Calu3 (cell line): ENCODE results near the gene ZNF611. TPM values are rescaled to one million over a fixed set of nuclear protein-coding genes. Genes with fewer than 3 reads are reported as not detected.

ENCODE experiments used
- BruUV-seq: library from RNA; stranded (reverse); fragments of 400-500 nt; replicated peaks from 2 replicates; lab custom pipeline; 2021; lab: Mats Ljungman, UMichigan
- CTCF ChIA-PET: fragments of 300-600 bp; sonication (Branson Sonifier 250); formaldehyde crosslinking; loops from one replicate; lab custom pipeline; 2022; ENCODE audit warnings: antibody characterized with exemption; lab: Charles Lee
- DNase-seq: peaks from one replicate; pipeline ENCODE4 v3.0.0; 2022
- H3K27ac Mint-ChIP-seq: one replicate; pipeline ENCODE4 v1.8.0; 2022; ENCODE audit warnings: mixed read lengths; ENCODE audit not compliant: unreplicated experiment
- H3K27me3 Mint-ChIP-seq: one replicate; pipeline ENCODE4 v1.8.0; 2022; ENCODE audit warnings: mixed read lengths; ENCODE audit not compliant: unreplicated experiment
- H3K36me3 Mint-ChIP-seq: one replicate; pipeline ENCODE4 v1.8.0; 2022; ENCODE audit warnings: mild to moderate bottlenecking, moderate library complexity, mixed read lengths; ENCODE audit not compliant: insufficient read depth, unreplicated experiment
- H3K4me1 Mint-ChIP-seq: one replicate; pipeline ENCODE4 v1.8.0; 2022; ENCODE audit warnings: mild to moderate bottlenecking, low read depth, mixed read lengths; ENCODE audit not compliant: unreplicated experiment
- H3K4me3 Mint-ChIP-seq: one replicate; pipeline ENCODE4 v1.8.0; 2022; ENCODE audit warnings: mild to moderate bottlenecking, low read depth, moderate library complexity, mixed read lengths; ENCODE audit not compliant: unreplicated experiment
- H3K9me3 Mint-ChIP-seq: one replicate; pipeline ENCODE4 v1.8.0; 2022; ENCODE audit warnings: low read depth, mixed read lengths; ENCODE audit not compliant: unreplicated experiment
- intact Hi-C: fragments of 100-400 bp; cut with micrococcal nuclease; formaldehyde crosslinking; loops from one replicate; pipeline ENCODE4 v1.10.0; 2022; ENCODE audit not compliant: unreplicated experiment
- total RNA-seq: library from RNA; stranded (reverse); gene quantifications from 2 replicates; pipeline ENCODE4 v1.2.3, GENCODE V29; 2022
- TF ChIP-seq, protein P1 (sequence below): fragments of 200-600 bp; IDR thresholded peaks from one replicate; pipeline ENCODE4 v1.8.0; 2022; ENCODE audit warnings: antibody characterized with exemption; ENCODE audit not compliant: unreplicated experiment

ZNF611 gene
- total RNA-seq, 1 experiment from 2014 or later = 19.8 TPM

DNA sequence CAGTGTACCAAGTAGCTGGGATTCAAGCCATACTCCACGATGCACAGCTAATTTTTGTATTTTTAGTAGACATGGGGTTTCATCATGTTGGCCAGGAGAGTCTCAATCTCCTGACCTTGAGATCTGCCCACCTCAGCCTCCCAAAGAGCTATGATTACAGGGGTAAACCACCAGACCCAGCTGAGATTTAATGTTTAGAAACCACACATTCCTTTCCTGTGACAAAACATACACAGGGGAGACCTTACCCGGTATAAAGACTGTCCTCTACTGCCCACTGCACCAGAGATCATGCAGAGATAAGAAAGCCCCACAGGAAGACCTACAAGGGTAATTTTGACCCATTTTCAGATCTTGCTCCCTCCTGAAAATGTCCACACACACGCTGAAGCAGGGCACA, 73.9 kb downstream of the ZNF611 start:
- intact Hi-C loops = no loop called here
- H3K27ac Mint-ChIP-seq = no peak overlapping the region
- H3K9me3 Mint-ChIP-seq = peaks cover 18% of the 10 kb centered on the region
- no peaks in the 10 kb centered on the region for H3K36me3 Mint-ChIP-seq
- TF ChIP-seq, protein P1, sequence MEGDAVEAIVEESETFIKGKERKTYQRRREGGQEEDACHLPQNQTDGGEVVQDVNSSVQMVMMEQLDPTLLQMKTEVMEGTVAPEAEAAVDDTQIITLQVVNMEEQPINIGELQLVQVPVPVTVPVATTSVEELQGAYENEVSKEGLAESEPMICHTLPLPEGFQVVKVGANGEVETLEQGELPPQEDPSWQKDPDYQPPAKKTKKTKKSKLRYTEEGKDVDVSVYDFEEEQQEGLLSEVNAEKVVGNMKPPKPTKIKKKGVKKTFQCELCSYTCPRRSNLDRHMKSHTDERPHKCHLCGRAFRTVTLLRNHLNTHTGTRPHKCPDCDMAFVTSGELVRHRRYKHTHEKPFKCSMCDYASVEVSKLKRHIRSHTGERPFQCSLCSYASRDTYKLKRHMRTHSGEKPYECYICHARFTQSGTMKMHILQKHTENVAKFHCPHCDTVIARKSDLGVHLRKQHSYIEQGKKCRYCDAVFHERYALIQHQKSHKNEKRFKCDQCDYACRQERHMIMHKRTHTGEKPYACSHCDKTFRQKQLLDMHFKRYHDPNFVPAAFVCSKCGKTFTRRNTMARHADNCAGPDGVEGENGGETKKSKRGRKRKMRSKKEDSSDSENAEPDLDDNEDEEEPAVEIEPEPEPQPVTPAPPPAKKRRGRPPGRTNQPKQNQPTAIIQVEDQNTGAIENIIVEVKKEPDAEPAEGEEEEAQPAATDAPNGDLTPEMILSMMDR = no peak
- H3K4me3 Mint-ChIP-seq = no peak overlapping the region
- BruUV-seq = no TSS peak
- DNase-seq = no peak
- CTCF ChIA-PET = no interaction called here
- no peaks in the 10 kb centered on the region for H3K4me1 Mint-ChIP-seq
- H3K27me3 Mint-ChIP-seq = no peaks in the 10 kb centered on the region

DNA sequence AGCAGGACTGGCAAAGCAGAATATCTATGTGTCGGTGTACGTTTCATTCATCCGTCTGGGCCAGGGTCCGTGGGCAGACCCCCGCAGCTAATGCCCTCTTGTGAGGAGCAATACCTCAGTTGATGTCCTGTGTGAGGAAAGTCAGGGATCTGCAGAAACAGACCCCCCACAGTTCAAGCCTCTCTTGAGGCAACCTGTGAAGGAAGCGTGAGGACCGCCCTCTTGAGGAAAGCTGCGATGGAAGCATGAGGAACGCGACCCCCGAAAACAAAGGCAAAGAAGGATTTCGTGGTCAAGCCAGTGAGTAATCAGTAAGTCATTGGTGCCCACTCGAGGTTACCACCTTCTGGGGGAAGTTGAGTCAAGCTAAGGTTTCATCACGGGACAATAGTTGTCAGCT, 75.8 kb downstream of the ZNF611 start:
- DNase-seq = no peak
- CTCF ChIA-PET = no interaction called here
- H3K27me3 Mint-ChIP-seq = no peaks in the 10 kb centered on the region
- TF ChIP-seq, protein P1 = no peak
- intact Hi-C loops = no loop called here
- no peaks in the 10 kb centered on the region for H3K36me3 Mint-ChIP-seq
- H3K9me3 Mint-ChIP-seq = peaks cover 16% of the 10 kb centered on the region
- no peaks in the 10 kb centered on the region for H3K4me1 Mint-ChIP-seq
- no peak overlapping the region for H3K27ac Mint-ChIP-seq
- BruUV-seq = no TSS peak
- H3K4me3 Mint-ChIP-seq = no peak overlapping the region

DNA sequence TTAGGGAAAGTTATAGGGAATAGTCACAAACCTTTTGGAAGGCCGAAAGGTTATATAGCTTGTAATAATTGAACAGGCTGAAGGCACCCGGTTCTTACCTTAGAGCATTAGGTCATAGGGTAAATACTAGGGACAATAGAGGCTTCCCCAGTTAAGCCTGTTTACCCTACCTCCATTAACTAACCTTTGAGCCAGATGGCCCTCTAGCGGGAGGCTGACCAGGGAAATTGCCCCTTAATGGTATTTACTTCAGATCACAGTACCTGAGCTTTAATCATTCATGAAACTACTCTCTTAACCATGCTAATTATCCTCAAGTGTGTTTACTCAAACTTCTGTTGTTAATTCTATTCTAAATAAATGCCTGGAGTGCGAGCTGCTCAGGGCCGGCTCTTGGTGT, 76.2 kb downstream of the ZNF611 start:
- Mint-ChIP-seq H3K36me3 (no peaks in the 10 kb centered on the region), H3K4me1 (no peaks in the 10 kb centered on the region), H3K9me3 (peaks cover 16% of the 10 kb centered on the region), H3K27me3 (no peaks in the 10 kb centered on the region), H3K27ac (no peak overlapping the region), H3K4me3 (no peak overlapping the region)
- TF ChIP-seq, protein P1 = no peak
- intact Hi-C loops = no loop called here
- DNase-seq = no peak
- no TSS peak for BruUV-seq
- CTCF ChIA-PET = no interaction called here

DNA sequence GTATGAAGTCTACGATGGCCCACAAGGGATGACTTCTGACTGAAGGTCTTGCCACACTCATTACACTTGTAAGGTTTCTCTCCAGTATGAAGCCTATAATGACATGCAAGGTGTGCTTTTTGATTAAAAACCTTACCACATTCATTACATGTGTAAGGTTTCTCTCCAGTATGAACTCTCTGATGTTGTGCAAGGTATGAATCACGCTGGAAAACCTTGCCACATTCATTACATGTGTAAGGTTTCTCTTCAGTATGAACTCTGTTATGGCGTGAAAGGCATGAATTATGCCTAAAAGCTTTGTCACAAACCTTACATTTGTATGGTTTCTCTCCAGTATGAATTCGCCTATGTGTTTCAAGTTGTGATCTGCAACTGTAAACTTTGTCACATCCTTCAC, 81.7 kb downstream of the ZNF611 start:
- DNase-seq = no peak
- H3K36me3 Mint-ChIP-seq = no peaks in the 10 kb centered on the region
- no TSS peak for BruUV-seq

More for the DNA sequence above, 81.7 kb downstream of the ZNF611 start:
- Mint-ChIP-seq H3K27ac (no peak overlapping the region), H3K4me1 (no peaks in the 10 kb centered on the region), H3K9me3 (peaks cover 24% of the 10 kb centered on the region), H3K27me3 (no peaks in the 10 kb centered on the region), H3K4me3 (no peak overlapping the region)
- CTCF ChIA-PET = no interaction called here
- TF ChIP-seq, protein P1 = no peak
- intact Hi-C loops = no loop called here

Other genes starting within 250 kb of the ZNF611 start
- gene ZNF808, start 207.4 kb downstream of the ZNF611 start, total RNA-seq = not detected in 2 replicates
- not detected in 2 replicates for gene ZNF701, start 164.8 kb downstream of the ZNF611 start, total RNA-seq
- gene ZNF83, start 96.7 kb downstream of the ZNF611 start, total RNA-seq = 5.3 and 9.5 TPM in 2 replicates
- 18.4 and 23.4 TPM in 2 replicates for gene ZNF600, start 51.7 kb upstream of the ZNF611 start, total RNA-seq
- gene ZNF28, start 86.6 kb upstream of the ZNF611 start, total RNA-seq = 16.4 and 27.2 TPM in 2 replicates
- gene ZNF468, start 122.6 kb upstream of the ZNF611 start, total RNA-seq = 21.1 and 24.9 TPM in 2 replicates
- 2.5 and 7.8 TPM in 2 replicates for gene ZNF320, start 162.6 kb upstream of the ZNF611 start, total RNA-seq
- 25.5 and 27.0 TPM in 2 replicates for gene ZNF888, start 188.4 kb upstream of the ZNF611 start, total RNA-seq
- gene ZNF816, start 227.8 kb upstream of the ZNF611 start, total RNA-seq = 16.5 and 17.5 TPM in 2 replicates